Measurements from ENCODE around the gene MAD1L1.

The MAD1L1 gene

GRCh38 chr7:2199528-2199927, 33.2 kb downstream of the MAD1L1 start:
- no peak for DNase-seq

- no peak for DNase-seq
Measured at GRCh38 chr7:2198760-2199159, 34.0 kb downstream of the MAD1L1 start.

GRCh38 chr7:2198206-2198605, 34.5 kb downstream of the MAD1L1 start:
- DNase-seq: no peak

- no peak for DNase-seq
Measured at GRCh38 chr7:2197436-2198155, 35.1 kb downstream of the MAD1L1 start.

- no peak for DNase-seq
Measured at GRCh38 chr7:2196381-2197378, 36.1 kb downstream of the MAD1L1 start.

- DNase-seq: no peak
Measured at GRCh38 chr7:2195400-2196246, 37.1 kb downstream of the MAD1L1 start.

GRCh38 chr7:2193575-2194305, 39.0 kb downstream of the MAD1L1 start:
- DNase-seq: no peak

GRCh38 chr7:2192831-2193534, 39.8 kb downstream of the MAD1L1 start:
- no peak for DNase-seq

GRCh38 chr7:2191016-2191415, 41.7 kb downstream of the MAD1L1 start:
- DNase-seq: no peak

GRCh38 chr7:2190531-2190930, 42.2 kb downstream of the MAD1L1 start:
- DNase-seq: no peak

- DNase-seq: no peak
Measured at GRCh38 chr7:2186166-2186565, 46.6 kb downstream of the MAD1L1 start.

- no peak for DNase-seq
Measured at GRCh38 chr7:2185715-2186114, 47.0 kb downstream of the MAD1L1 start.

GRCh38 chr7:2182461-2182860, 50.3 kb downstream of the MAD1L1 start:
- no peak for DNase-seq

- no peak for DNase-seq
Measured at GRCh38 chr7:2181077-2181854, 51.5 kb downstream of the MAD1L1 start.

GRCh38 chr7:2180081-2180480, 52.7 kb downstream of the MAD1L1 start:
- no peak for DNase-seq

GRCh38 chr7:2175514-2175913, 57.2 kb downstream of the MAD1L1 start:
- no peak for DNase-seq

- no peak for DNase-seq
Measured at GRCh38 chr7:2175091-2175490, 57.7 kb downstream of the MAD1L1 start.

GRCh38 chr7:2173189-2173827, 59.4 kb downstream of the MAD1L1 start:
- DNase-seq: no peak

- DNase-seq: no peak
Measured at GRCh38 chr7:2172311-2173188, 60.2 kb downstream of the MAD1L1 start.

Measured in stimulated activated CD4-positive, alpha-beta T cell treated with anti-CD3 and anti-CD28 coated beads, Interleukin-2, amount 100 ng/mL, for 24 hours (primary cell).